Activated gamma-delta T cell treated with anti-CD3 and anti-CD28 coated beads, Interleukin-2, amount 50 U/mL, for 16 hours (primary cell): ENCODE measurements around the gene ITPR1.

Experiments used
- DNase-seq: peaks from one replicate; pipeline ENCODE4 v3.0.0-alpha.2; 2020; ENCODE audit warnings: low read depth

Gene ITPR1

DNA sequence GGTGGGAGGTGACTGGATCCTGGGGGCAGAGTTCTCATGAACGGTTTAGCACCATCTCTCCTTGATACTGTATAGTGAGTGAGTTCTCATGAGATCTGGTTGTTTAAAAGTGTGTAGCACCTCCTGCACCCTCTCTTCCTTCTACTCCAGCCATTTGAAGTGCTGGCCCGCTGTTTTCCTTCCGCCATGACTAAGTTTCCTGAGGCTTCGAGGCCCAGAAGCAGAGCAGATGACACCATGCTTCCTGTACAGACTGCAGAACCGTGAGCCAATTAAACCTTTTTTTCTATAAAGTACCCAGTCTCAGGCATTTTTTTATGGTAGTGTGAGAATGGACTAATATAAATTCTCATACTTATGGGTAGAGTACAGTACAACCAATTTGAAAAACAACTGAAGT is 362.5 kb downstream of the ITPR1 start:
- no peak for DNase-seq

DNA sequence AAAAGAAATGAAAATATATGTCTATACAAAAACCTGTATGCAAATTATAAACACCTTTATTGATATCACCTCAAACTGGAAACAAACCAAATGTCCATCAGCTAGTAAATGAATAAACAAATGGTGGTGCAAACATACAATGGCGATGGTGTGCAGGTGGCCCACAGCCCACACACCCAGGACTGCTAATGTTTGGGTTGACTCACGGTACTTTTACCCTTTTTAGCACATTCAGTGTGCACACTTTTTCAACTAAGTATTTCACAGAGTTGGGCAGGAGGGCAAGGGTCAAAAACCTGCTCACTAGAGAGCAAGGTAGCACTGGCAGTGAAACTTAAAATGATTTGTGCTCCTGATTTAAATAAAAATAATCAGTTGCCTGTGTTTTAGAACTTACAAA is 363.0 kb downstream of the ITPR1 start:
- DNase-seq = no peak

DNA sequence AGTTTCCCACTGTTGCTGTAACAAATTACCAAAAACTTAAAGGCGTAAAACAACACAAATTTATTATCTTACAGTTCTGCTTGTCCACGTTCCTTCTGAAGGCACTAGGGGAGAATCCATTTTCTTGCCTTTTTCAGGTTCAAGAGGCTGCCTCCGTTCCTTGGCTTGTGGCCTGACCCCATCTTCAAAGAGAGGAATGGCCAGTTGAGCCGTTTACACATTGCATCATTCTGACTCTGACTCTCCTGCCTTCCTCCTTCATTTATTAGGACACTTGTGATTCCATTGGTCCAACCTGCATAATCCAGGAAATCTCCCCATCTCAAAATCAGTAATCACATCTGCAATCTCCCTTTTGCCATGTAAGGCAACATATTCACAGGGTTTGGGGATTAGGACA is 363.4 kb downstream of the ITPR1 start:
- DNase-seq = no peak

DNA sequence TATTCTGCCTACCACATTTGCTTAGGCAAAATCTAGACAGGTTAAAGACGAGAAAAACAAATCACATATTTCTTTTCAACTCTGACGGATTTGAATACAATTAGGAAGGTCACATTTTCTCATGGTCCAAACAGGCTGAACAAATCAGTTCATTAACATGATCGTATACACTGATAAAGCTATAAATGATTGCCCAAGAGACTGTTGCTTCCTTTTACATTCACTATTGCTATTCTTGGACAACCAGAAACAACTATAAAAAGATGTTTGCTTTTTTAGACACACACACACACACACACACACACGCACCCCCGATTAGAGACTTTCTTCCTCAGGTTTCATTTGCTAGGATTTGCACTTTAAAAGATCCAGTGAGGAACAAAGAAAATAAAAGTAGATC is 363.8 kb downstream of the ITPR1 start:
- no peak for DNase-seq

GRCh38 chr3:4859788-4860187 is 366.6 kb downstream of the ITPR1 start:
- no peak for DNase-seq

DNA sequence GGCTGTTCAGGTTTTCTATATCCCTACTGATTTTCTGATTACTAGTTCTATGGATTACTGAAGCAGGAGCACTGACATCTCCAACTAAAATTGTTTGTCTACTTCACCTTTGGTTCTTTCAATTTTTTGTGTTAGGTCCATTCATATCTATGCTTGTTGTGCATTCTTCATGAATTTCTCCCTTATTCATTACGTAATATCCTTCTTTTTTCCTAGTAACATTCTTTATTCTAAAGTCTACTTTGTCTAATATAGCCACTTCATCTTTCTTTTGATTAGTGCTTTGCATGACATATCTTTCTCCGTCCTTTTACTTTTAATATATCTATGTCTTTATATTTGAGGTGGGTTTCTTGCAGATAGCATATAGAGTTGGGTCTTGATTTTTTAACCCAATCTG is 369.8 kb downstream of the ITPR1 start:
- no peak for DNase-seq

GRCh38 chr3:4864503-4864902 is 371.4 kb downstream of the ITPR1 start:
- DNase-seq = no peak

GRCh38 chr3:4865714-4866113 is 372.6 kb downstream of the ITPR1 start:
- no peak for DNase-seq

- no peak for DNase-seq
These were observed 373.7 kb downstream of the ITPR1 start for GRCh38 chr3:4866866-4867265.

GRCh38 chr3:4877173-4877787 is 384.1 kb downstream of the ITPR1 start:
- DNase-seq = no peak

DNA sequence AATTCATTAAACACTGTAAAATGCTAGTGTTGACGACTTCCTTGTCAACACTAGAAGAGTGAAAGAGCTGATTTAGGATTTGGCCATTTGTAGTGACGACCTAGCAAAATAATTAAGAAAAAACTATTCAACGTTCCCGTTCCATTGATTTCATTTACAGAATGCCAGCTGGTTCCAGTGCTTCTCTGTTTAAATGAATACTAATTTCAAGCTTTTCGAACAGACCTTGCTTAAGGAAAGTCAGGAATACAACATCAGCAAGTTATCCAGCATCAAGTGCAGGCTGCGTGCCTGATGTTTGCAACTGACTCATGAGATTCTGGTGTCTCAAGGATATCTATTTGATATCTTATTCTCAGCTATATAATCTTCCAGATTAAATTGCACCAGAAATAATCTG is 387.7 kb downstream of the ITPR1 start:
- DNase-seq = no peak

- DNase-seq = no peak
These were observed 389.4 kb downstream of the ITPR1 start for GRCh38 chr3:4882548-4882947.

DNA sequence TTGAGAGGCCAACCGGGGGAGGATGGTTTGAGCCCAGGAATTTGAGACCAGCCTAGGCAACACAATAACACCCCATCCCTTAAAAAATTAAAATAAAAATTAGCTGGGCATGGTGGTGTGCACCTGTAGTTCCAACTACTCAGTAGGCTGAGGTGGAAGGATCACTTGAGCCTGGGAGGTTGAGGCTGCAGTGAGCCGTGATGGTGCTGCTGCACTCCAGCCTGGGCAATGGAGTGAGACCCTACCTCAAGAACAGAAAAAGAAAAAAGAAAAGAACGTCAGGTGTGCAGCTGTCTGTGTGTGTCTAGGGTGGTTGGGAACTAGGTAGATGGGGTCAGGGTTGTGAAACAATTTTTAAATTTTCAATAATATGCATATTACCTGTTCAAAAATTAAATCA is 389.9 kb downstream of the ITPR1 start:
- no peak for DNase-seq

- DNase-seq = no peak
These were observed 391.7 kb downstream of the ITPR1 start for GRCh38 chr3:4884888-4885287.

DNA sequence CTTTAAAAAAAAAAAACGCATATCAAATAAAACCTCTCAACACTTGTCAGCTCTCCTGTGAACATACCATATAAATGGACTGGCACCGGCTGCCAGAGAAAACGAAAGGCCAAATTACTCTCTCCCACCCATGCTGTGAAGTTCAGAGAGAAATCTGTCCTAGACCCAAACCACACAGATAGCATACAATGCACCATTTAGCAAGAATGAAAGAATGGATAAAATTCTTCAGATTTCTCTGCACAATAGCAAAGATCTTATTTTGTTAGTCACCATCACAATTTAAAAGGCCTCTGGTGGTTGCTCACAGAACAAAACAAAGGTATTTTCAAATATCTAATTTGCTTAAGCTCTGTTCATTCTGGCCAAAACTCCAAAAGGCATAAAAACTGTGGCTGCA is 392.2 kb downstream of the ITPR1 start:
- DNase-seq = no peak

DNA sequence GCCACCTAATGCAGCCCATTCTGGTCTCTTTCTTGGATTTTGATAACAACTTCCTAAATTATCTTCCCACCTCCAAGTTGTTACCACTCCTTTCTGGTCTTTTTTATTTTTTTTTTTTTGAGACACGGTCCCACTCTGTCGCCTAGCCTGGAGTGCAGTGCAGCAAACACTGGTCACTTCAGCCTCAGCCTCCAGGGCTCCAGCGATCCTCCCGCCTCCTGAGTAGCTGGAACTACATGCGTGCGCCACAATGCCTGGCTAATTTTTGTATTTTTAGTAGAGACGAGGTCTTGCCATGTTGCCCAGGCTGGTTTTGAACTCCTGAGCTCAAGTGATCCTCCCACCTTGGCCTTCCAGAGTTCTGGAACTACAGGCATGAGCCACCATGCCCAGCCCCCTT is 393.3 kb downstream of the ITPR1 start:
- DNase-seq = no peak

- DNase-seq = no peak
These were observed 394.0 kb downstream of the ITPR1 start for GRCh38 chr3:4887177-4887576.

DNA sequence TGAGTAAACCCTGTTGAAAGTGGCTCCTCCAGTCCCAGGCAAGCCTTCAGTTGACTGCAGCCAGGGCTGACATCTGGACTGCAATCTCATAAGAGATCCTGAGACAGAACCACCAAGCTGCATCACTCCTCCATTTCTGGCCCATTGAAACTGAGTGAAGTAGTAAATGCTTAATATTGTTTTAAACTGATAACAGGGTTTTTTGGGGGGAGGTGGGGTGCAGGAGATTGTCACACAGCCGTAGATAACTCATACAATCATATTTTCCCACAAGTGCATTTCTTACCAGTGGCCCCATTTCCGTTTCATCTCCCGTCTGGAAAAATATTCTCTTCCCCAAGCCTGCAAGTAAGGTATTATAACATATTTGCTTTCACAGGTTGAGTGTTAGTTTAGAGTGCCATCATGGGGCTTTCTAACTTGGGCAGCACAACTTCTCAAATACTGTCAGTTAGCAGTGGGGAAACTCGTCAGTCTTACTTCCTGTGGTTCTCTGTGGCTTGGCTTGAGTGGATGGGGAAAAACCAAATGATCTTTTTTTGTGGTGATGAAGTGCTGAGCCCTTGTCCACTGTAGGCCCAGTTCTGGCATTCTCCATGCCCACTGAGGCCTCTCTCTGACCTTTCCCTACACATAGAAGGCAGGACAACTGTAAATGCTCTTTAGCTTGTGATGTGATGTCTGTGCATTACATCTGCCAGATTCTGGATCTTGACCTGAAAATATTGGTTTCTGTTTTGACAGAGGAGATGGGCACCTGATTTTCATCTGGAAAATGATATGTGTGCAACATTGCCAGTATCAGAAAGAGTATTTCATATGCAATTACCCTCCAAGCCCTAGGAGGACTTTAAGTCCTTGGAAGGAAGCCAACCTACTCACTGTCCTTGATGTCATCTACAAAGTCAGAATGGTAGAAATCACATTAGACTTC is 396.0 kb downstream of the ITPR1 start:
- DNase-seq = no peak

DNA sequence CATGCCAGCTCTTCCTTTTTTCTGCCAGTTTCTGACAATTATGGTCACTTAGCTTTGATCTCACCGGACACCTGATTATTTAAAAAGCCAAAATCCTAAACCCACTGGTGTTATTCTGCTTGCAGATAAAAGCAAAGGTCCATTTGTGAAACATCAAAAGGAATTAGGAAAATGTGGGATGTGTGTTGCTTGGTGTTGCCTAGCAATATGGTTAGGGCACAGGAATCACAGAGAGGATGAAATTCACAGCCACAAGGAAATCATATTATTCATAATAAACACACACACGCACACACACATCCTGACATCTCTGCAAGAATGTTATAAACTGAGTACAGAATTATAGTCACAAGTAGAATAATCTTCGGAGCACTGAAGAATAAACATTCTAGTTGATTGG is 396.7 kb downstream of the ITPR1 start:
- DNase-seq = no peak

- DNase-seq = no peak
These were observed 401.9 kb downstream of the ITPR1 start for GRCh38 chr3:4894891-4895530.

GRCh38 chr3:4895838-4896237 is 402.7 kb downstream of the ITPR1 start:
- DNase-seq = no peak
